GM18520 (cell line): ENCODE data around the gene RBM14.
"Not testable (repeated sequence)": the region's sequence is repeated elsewhere in the genome, so short reads cannot be mapped to it uniquely, and the experiment has no call there.

Experiments
- ATAC-seq: cut with Tn5 transposase; IDR thresholded peaks from one replicate; pipeline ENCODE4 v1.9.1; 2021; ENCODE audit not compliant: unreplicated experiment

Gene RBM14

DNA sequence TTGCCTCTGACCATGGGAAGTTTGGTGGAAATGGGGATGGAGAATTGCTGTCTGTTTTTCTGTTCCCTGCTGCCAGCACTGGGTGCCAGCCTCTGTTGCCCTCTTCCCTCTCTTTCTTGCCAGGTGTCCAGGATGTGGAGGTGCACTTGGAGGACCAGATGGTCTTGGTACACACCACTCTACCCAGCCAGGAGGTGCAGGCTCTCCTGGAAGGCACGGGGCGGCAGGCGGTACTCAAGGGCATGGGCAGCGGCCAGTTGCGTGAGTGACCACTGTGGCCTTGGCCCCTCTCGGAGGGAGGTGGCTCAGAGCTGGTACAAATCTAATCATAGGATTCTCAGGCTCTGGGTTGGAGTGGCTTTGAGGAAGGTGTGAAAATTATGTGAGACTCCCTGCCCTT, 17.4 kb upstream of the RBM14 start:
- no peak for ATAC-seq

DNA sequence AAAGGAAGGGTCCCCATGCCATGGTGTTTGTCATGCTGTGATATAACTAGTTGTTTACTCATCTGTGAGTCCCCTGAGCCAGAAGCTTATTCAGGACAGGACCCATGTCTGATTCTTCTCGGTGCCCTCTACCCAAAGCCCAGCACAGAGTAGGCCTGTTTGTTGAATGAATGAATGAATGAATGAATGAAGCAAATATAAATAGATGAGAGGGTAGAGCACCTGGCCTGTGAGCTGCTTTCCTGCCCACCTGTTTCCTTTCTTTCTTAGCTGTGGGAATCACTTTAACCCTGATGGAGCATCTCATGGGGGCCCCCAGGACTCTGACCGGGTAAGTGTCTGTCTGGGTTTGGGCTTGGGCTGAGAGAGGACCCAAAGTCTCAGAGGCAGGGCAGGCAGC, 16.2 kb upstream of the RBM14 start:
- no peak for ATAC-seq

DNA sequence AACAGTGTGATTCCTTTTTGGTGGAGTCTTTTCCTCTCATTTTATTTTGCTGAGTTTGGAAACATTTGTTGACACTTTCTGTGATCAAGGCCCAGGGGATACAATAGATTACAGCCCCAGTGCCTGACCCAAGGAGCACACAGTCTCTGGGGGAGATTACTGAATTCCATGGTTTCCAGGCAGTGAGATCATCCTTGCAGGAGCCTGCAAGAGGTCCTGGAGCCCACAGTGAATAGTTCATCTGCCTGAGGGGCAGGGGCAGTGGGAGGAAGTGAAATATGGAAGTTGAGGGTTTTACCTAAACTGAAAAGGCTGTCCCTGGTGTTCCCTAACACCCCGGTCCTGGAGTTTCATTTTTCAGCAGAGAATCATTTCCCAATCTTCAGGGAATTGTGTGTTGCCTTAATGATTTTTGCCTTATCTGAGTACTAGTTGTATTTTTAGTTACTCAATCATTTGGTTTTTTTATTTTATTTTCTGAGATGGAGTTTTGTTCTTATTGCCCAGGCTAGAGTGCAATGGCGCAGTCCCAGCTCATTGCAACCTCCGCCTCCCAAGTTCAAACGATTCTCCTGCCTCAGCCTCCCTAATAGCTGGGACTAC, 15.7 kb upstream of the RBM14 start:
- ATAC-seq = no peak

DNA sequence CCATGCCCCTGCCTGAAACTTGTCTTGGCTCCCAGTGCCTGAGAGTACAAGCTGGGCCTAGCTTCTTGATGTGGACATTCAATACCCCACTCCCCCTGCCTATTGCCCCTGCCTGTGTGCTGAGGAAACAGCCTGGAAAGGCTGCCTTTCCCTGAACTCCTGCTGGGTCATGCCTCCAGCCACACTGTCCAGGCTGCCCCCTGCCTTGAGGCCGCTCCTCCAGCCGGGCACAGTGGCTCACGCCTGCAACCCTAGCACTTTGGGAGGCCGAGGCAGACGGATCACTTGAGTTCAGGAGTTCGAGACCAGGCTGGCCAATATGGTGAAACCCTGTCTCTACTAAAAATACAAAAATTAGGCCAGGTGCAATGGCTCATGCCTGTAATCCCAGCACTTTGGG, 13.4 kb upstream of the RBM14 start:
- no peak for ATAC-seq

GRCh38 chr11:66604155-66604554, 12.3 kb upstream of the RBM14 start:
- no peak for ATAC-seq

DNA sequence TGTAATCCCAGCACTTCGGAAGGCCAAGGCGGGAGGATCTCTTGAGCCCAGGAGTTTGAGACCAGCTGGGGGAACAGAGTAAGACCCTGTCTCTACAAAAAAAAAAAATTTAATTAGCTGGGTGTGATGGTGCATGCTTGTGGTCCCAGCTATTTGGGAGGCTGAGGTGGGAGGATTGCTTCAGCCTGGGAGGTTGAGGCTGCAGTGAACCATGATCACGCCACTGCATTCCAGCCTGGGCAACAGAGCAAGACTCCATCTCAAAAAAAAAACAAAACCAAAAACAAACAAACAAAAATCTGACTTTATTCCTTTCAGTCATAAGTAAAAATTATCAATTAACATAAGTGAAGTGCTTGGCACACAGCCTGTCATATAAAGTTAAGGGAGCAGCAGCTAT, 9.8 kb upstream of the RBM14 start:
- not testable (repeated sequence) for ATAC-seq

DNA sequence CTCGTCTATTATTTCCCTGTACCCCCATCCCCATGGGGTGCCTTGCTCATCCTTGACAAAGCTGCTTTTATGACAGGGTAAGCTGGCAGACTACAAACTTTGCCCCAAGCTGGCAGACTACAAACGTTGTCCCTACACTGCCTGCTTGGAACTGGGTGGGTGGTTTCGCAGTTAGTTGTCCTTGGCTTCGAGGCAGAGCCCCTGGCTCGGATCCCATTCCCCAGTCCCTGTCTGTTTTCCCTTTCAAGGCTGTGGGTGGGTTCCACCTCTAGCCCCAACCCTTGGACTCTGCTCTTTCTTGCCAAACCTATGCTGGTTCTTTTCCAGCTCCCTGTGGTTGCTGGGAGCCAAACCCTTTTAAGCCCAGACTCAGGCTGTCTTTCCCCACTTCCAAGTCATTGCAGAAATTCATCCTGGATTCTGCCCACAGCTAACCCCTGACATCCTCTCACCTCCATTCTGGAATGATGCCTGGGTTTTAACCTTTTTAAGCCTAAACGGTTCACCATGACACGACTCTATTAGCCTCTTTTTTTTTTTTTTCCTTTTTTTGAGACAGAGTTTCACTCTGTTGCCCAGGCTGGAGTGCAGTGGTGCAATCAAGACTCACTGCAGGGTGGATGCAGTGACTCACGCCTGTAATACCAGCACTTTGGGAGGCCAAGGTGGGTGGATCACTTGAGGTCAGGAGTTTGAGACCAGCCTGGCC, 9.2 kb upstream of the RBM14 start:
- ATAC-seq = no peak

DNA sequence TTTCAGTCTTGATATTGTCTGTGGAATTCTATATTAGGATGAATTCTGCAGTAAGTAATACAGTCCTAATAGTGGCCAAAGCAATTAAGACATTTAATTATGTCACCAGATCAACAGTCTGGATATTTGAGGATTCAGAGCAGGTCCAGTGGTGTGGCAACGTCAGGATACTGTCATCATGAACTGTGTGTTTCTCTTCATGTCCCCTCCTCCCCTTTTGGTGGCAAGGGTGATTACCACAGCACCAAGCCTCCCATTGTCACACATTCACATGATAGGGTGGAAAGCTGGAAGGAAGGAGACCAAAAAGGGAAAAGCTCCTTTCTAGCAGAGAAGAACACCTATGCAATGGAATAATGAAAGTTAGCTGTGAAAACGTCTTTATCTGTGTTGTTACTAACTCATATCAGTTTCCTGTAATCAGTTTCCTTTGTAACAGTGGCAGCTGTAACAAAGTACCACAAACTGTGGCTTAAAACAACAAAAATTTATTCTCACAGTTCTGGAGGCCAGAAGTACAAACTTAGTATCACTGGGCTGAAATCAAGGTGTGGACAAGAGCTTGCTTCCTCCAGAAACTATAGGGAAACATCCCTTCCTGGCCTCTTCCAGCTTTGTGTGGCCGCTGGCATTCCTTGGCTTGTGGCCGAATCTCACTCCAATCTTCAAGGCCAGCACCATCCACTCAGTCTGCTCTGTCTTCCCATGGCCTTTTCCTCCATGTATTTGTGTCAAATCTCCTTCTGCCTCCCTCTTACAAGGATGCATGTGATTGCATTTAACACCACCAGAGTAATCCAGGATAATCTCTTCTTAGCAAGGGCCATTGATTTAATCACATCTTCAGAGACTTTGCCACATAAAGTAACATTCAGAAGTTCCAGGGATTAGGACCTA, 6.5 kb upstream of the RBM14 start:
- ATAC-seq = no peak

DNA sequence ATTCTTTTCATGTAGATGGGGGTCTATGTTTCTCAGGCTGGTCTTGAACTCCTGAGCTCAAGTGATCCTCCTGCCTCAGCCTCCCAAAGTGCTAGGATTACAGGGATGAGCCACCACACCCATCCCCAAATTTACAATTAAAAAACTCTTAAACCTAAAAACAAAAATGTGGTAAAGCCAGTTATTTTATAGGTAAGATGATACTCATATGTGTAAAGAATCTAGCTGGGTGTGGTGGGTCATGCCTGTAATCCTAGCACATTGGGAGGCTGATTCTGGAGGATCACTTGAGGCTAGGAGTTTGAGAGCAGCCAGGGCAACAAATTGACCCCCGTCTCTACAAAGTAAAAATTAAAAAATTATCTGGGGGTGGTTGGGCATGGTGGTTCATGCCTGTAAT, 4.0 kb upstream of the RBM14 start:
- no peak for ATAC-seq

- no peak for ATAC-seq
Measured at GRCh38 chr11:66614073-66614472, 2.4 kb upstream of the RBM14 start.

DNA sequence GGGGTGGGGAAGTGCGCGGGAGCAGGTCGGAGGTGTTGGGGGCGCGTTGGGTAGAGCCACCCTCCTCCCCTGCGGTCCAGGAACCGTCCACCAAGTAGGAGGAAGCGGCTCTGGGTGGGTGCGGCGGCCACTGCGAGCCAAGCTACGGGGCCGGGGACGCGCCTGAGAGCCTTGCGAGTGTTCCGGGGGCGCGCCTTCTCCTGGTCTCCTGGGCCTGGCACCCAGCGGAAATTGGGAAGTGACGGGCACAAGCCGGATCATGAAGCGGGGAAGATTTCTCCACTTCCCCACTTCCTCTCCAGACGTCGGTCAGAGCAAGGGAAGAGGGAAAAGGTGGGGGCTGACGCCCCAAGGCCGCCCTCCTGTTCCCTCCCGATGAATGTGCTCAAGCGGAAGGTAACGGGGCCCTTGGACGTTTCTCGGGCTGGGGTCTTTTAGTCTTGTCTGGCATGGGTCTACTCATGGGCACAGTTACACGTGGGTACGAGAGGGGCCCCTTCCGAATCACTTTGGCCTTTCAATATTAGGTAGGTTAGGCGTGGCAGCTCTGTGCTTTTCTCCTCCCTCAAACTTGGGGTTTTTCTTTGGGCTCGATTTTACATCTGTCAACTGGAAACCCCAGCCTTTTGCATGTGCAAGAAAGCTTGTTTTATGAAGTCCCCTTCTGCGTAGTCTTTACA, 865 bp downstream of the RBM14 start:
- ATAC-seq = no peak

- ATAC-seq = no peak
Measured at GRCh38 chr11:66619080-66619554, 2.7 kb downstream of the RBM14 start.

DNA sequence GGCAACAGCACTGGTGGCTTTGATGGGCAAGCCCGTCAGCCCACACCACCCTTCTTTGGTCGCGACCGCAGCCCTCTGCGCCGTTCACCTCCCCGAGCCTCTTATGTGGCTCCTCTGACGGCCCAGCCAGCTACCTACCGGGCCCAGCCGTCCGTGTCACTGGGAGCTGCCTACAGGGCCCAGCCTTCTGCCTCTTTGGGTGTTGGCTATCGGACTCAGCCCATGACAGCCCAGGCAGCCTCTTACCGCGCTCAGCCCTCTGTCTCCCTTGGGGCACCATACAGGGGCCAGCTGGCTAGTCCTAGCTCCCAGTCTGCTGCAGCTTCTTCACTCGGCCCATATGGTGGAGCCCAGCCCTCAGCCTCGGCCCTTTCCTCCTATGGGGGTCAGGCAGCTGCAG, 8.0 kb downstream of the RBM14 start:
- ATAC-seq = no peak

DNA sequence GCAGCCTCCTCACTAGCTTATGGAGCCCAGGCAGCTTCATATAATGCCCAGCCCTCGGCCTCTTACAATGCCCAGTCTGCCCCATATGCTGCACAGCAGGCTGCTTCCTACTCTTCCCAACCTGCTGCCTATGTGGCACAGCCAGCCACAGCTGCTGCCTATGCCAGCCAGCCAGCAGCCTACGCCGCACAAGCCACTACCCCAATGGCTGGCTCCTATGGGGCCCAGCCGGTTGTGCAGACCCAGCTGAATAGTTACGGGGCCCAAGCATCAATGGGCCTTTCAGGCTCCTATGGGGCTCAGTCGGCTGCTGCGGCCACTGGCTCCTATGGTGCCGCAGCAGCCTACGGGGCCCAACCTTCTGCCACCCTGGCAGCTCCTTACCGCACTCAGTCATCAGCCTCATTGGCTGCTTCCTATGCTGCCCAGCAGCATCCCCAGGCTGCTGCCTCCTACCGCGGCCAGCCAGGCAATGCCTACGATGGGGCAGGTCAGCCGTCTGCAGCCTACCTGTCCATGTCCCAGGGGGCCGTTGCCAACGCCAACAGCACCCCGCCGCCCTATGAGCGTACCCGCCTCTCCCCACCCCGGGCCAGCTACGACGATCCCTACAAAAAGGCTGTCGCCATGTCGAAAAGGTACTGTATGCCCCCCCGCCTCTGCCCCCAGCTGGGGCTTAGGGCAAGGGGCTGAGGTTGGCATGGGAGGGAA, 8.8 kb downstream of the RBM14 start:
- ATAC-seq = no peak

- no peak for ATAC-seq
Measured at GRCh38 chr11:66625752-66626149, 9.3 kb downstream of the RBM14 start.

DNA sequence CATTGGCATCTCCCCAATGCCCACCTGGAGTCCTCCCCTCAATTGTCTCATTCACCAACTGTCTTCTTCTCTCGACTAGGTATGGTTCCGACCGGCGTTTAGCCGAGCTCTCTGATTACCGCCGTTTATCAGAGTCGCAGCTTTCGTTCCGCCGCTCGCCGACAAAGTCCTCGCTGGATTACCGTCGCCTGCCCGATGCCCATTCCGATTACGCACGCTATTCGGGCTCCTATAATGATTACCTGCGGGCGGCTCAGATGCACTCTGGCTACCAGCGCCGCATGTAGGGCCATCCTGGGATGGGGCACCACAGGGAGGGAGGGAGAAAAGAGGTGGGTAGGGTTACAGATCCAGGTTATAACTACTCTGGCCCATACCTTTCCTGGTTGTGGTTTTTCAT, 10.0 kb downstream of the RBM14 start:
- ATAC-seq = no peak

GRCh38 chr11:66626926-66627325, 10.5 kb downstream of the RBM14 start:
- no peak for ATAC-seq

DNA sequence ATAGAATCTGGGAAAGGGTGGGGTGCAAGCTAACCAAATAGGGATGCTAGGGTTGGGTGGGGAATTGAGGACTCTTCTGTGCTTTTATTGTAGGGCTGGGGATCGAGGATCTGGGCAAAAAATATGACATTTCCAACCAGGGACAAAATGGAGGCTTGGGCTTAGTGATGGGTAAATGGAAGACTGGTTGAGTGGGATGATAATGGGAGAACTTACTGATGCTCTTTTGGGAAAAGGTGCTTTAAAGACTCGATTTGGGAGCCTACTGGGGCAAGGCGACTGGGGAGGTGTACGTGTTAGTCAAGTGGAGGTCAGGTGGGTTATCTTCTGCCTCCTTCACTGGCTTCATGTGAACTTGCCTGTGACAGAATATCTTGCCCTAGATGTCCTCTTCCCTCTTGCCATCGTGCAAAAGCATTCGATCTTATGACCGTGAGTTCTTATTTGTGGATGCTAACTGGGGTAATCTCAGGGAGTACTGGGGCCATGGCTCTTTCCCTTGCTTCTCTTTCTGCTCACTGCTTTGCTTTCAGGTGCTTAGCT, 11.7 kb downstream of the RBM14 start:
- ATAC-seq = no peak

- no peak for ATAC-seq
Measured at GRCh38 chr11:66629356-66629755, 12.9 kb downstream of the RBM14 start.

DNA sequence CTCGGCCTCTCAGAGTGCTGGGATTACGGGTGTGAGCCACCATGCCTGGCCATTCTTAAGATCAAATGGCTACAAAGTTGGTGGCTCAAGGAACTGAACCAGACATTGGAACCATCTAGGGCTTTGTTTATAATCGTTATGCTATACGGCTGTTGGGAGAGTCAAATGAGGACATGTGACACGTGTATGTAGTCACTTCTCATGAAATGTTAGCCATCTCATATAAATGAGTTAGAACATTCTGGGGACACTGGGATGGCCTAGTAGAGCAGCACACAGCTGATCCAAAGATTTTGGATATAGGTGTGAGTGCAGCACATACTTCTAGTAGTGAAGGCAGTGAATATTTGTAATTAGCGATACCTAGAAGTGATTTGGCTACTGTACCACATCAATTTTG, 15.5 kb downstream of the RBM14 start:
- no peak for ATAC-seq
